ENCODE data around the gene MAML2.

The MAML2 gene

GRCh38 chr11:96026310-96026709 lies 316.7 kb downstream of the MAML2 start:
- DNase-seq = no peak

- no peak for DNase-seq
These were observed 318.3 kb downstream of the MAML2 start for GRCh38 chr11:96024666-96025065.

DNA sequence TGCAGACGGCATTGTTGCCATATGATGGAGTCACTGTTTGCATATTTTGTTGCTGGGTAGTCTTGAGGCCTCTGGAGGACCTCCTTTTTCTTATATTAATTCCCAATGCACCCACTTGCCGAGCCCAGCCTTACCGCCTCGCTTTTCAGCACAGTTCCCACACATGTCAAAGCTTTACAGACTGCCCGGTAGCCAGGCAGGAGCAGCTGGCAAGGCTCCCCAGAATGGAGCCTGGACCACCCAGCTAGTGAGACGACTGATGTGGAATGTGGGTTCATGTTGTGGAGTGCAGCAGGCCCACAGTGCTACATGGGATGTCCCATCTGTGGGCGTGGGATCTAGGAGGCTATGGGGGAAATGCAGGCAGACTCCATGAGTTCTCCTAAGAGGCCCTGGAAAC lies 319.7 kb downstream of the MAML2 start:
- DNase-seq = no peak

DNA sequence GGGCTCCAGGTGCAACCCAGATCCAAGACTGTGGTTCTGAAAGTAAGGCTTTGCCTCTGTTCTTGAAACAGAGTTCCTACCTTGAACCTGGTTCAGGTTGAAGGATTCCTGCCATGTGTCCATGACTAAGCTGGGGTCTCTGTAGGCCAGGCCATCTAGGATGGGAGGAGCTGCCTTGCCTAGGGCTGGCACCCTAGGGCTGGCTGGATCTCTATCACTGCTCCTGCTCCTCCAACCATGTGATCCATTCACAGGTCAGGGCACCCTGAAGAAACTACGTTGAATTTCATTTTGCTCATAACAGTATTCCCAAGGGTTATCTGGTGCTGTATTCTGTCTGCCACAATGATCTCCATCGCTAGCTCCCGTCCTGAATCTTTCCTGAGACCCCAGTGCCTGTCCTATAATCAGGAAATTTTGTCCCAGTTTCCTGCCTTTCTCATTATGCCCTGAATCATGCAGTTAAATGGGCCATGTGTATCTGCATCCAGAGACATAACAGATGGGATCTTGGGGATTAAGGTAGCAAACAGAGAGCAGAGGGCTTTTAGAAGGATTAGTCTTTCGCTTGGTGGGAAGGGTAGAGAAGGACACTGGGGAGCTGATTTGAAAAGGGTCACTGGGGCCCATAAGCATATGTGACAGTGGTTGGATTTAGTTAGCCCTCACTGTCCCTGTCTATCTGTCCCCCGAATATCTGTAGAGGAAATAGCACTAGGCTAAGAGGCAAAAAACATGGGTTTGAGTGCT lies 320.9 kb downstream of the MAML2 start:
- DNase-seq = no peak

- no peak for DNase-seq
These were observed 322.9 kb downstream of the MAML2 start for GRCh38 chr11:96019810-96020747.

GRCh38 chr11:96019281-96019680 lies 323.7 kb downstream of the MAML2 start:
- DNase-seq = no peak

- DNase-seq = no peak
These were observed 325.1 kb downstream of the MAML2 start for GRCh38 chr11:96017856-96018255.

DNA sequence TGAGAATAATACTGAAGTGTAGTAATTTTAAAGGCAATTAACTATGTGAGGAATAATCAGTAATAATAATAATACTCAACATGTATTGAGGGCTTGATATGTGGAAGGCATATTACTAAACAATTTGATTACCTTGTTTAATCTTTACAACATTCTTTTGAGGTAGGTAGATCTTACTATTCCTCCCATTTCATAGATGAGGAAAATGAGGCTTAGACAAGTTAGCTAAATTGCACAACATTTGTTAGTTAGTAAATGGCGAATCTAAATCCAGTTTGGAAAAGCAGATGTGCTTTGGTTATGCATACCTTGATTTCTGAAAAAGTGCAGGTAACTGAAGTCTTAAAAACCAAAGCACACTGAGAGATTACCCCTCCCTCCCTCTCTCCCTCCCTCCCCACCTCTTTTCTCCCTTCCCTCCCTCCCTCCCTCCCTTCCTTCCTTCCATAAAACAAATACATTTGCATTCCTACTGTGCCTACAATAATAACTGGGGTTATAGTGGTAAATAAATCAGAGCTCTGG lies 326.0 kb downstream of the MAML2 start:
- no peak for DNase-seq

DNA sequence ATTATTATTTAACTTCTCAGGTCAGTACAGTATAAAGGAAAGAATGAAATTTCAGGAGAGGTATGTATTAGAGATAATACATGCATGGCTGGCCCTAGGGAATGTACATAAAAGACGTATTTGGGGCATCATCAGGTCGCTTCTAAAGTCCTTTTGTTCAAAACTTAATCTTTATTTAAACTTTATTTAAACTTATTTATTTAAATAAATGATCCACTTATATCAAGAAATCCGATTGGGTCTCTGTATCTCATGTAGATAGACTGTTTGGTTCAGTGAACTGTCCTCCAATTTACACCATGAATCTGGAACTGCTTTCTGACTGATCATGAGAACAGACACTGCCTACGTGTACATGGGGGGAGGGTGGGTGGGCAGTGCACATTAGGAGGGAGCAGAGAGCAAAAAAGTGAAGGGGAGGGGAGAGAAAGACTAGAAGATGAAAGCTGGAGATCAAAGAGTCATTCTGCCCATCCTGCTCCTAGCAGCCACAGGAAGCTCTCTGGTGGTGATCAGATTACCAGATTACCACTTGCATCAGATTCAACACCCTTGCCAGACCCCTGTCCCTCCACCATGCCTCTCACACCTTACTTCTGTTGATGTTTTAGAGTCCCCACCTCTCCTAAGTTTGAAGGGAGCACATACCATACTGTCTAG lies 327.0 kb downstream of the MAML2 start:
- DNase-seq = peak; percentile 30

DNA sequence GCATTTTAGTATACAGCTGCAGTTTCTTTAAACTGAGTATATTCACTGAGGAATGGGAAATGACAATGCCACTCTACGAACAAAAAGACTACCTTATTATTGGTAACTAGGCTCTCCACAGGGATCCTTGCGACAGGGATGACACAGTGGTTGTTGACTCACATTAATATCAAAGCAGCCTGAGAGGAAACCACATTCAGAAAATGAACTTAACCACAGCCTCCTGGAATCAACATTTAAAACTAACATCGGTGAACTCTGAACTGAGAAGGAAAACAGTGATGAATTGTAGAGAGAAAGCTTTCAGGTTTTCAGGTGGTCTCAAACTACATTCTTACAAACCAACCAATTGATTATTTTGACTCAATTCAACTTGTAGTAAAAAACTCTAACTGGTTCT lies 328.8 kb downstream of the MAML2 start:
- DNase-seq = peak; percentile 44

GRCh38 chr11:96013461-96014213 lies 329.4 kb downstream of the MAML2 start:
- no peak for DNase-seq

GRCh38 chr11:96012086-96012824 lies 330.7 kb downstream of the MAML2 start:
- peak; percentile 66 for DNase-seq

GRCh38 chr11:96010683-96011082 lies 332.3 kb downstream of the MAML2 start:
- no peak for DNase-seq

DNA sequence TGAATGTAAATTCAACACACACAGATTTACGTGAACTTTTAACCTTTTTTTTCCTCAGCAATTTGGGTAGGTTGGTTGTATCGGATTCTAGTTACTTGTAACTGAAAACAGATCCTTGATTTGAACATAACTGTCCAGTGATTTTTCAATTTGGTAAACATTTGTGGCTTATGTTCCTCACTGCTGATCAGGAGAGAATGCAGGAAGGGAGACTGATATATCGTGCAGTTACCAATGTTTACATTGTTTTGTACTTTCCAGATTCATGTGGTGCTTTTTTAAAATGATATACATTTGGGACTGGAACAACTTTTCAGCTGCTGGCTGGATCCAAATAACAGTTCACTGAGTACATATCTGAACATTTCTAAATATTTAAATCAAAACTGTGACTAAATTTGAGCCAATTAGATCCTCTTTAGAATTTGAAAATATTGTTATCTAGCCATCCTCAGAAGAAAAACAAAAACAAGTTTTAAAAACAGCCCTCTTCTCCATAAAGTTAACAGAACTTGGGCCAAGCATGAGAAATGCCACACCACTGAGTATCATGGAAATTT lies 334.8 kb downstream of the MAML2 start:
- DNase-seq = no peak

DNA sequence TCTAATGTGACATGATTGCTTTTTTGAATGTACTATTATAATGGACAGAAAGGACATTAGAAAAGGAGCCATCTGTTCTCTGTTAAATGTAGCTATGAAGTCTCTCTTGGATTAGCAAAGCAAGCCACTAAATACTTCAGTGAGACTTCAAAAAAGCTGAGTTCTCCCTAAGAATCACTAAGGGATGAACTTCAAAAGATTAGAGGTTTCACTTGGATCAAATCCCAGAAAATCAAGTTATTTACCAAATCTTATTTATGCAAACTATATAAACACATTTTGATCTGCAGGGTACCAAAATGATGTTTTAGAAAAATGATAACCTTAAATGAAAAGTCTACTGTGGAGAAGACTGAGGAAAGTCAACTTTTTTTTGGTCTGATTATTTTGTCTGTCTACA lies 337.0 kb downstream of the MAML2 start:
- no peak for DNase-seq

- no peak for DNase-seq
These were observed 338.1 kb downstream of the MAML2 start for GRCh38 chr11:96004862-96005261.

- DNase-seq = no peak
These were observed 340.2 kb downstream of the MAML2 start for GRCh38 chr11:96002754-96003290.

- DNase-seq = no peak
These were observed 340.7 kb downstream of the MAML2 start for GRCh38 chr11:96002339-96002738.

- no peak for DNase-seq
These were observed 342.0 kb downstream of the MAML2 start for GRCh38 chr11:96001037-96001436.

- DNase-seq = no peak
These were observed 343.1 kb downstream of the MAML2 start for GRCh38 chr11:95999711-96000406.
